Gastrocnemius medialis (tissue), 4 donors: Measurements from ENCODE around the gene MAPRE2. TPM values are rescaled to one million over a fixed set of nuclear protein-coding genes. Genes with fewer than 3 reads are reported as not detected.
"Not testable (repeated sequence)": the region's sequence is repeated elsewhere in the genome, so short reads cannot be mapped to it uniquely, and the experiment has no call there.

ENCODE experiments used
- ATAC-seq, 2 donors: fragments of 150-250 bp; one replicate each; pipeline ENCODE4 v1.9.1; 2016
- DNase-seq, 2 donors: peaks; one replicate each; pipeline ENCODE4 v3.0.0-alpha.2; 2019
- H3K27ac ChIP-seq, 4 donors: fragments of 200-600 bp; sonication (generic); 1 replicate in 1 of 4; 2 replicates in 3 of 4; pipeline ENCODE4 v1.5.1; 2016 to 2018; ENCODE audit warnings: mild to moderate bottlenecking in 2 of 4, moderate library complexity in 1 of 4
- H3K27me3 ChIP-seq, 3 donors: fragments of 200-600 bp; sonication (generic) in 2 of 3; 1 replicate in 1 of 3; 2 replicates in 2 of 3; pipeline versions ENCODE4 v1.5.1 to v1.6.0; 2016 to 2019; ENCODE audit warnings: mild to moderate bottlenecking in 1 of 3, moderate library complexity in 1 of 3
- H3K36me3 ChIP-seq, 2 donors: fragments of 200-600 bp; sonication (generic) in 1 of 2; one replicate each; pipeline ENCODE4 v1.5.1; 2017 to 2018
- H3K4me1 ChIP-seq, 2 donors: fragments of 200-600 bp; sonication (generic) in 1 of 2; one replicate each; pipeline ENCODE4 v1.5.1; 2016 to 2017; ENCODE audit warnings: mild to moderate bottlenecking in 2 of 2
- H3K4me3 ChIP-seq, 4 donors: fragments of 200-600 bp; sonication (generic) in 3 of 4; 1 replicate in 1 of 4; 2 replicates in 3 of 4; pipeline ENCODE4 v1.5.1; 2016 to 2019; ENCODE audit warnings: mild to moderate bottlenecking in 2 of 4
- H3K9me3 ChIP-seq, 3 donors: fragments of 200-600 bp; sonication (generic) in 2 of 3; 1 replicate in 1 of 3; 2 replicates in 2 of 3; pipeline ENCODE4 v1.5.1; 2016 to 2019
- POLR2A ChIP-seq, 2 donors: fragments of 450-650 bp; IDR thresholded peaks; one replicate each; pipeline ENCODE4 v1.6.1; 2017; ENCODE audit warnings: antibody characterized with exemption in 2 of 2, mild to moderate bottlenecking in 2 of 2, moderate library complexity in 2 of 2
- in situ Hi-C, 4 donors: fragments of 200-750 bp; cut with MboI; loops; one replicate each; pipeline versions ENCODE4 v1.15.0 to v1.8.0; 2017; ENCODE audit warnings: low sequenced_read_pairs in 4 of 4
- intact Hi-C: fragments of 100-400 bp; cut with DNase I; formaldehyde crosslinking; loops from one replicate; pipeline ENCODE4 v1.15.1; 2023; ENCODE audit warnings: low total_unique reads
- total RNA-seq, 4 donors: library from RNA; depleted of rRNA; stranded (reverse); fragments of >200 nt; gene quantifications; one replicate each; pipeline versions ENCODE4 v1.1.0 to v1.2.3, GENCODE V29; 2016
- TF ChIP-seq, protein P1 (sequence below), 5 experiments: fragments of 450-650 bp in 3 of 5; fragments of 200-600 bp in 2 of 5; sonication (generic) in 2 of 5; IDR thresholded peaks in 4 of 5; conservative IDR thresholded peaks in 1 of 5; 1 replicate in 4 of 5; 2 replicates in 1 of 5; pipeline ENCODE4 v1.5.1; 2016 to 2019; ENCODE audit warnings: antibody characterized with exemption in 5 of 5, mild to moderate bottlenecking in 3 of 5, moderate library complexity in 3 of 5

The MAPRE2 gene
- total RNA-seq, 4 donors from 2014 or later, result 21.3 to 46.2 (median 34.4) TPM

DNA sequence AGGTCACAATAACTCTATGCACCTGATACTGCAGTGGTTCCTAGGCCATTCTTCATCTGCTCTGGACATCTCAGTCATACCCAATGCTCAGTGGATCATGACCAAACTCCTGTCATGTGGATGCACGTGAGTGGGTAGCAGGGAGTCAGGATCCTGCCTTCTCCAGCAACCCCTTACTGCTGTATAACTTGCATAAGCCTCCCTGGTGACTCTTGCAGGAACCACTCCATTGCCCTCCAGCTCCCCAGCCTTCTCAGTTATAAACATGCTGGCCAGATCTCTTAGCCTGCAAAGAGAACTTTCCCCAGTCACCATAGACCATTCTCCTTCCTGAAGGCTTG lies 101.0 kb downstream of the MAPRE2 start:
- Histone ChIP-seq H3K36me3 (peaks cover 0 to 28% of the 10 kb centered on the region in 2 donors), H3K27ac (peak overlapping the region; percentile 3 to 53 (median 32)), H3K27me3 (no peaks in the 10 kb centered on the region), H3K4me1 (peaks cover 0 to 6% of the 10 kb centered on the region in 2 donors), H3K4me3 (no peak overlapping the region), H3K9me3 (no peaks in the 10 kb centered on the region)
- ATAC-seq (peak; percentile 9 to 57), DNase-seq (no peak)
- intact Hi-C loops (loop anchor here (2.0 to 5.0 kb wide), 4 partner anchors 115 to 275 kb away; no protein-coding TSS in a partner anchor), in situ Hi-C loops (loop anchor here (5.0 to 25.0 kb wide), 4 partner anchors 135 to 280 kb away; no protein-coding TSS in a partner anchor)
- TF ChIP-seq POLR2A (IDR thresholded peaks at IDR 0.05), result no peak
- TF ChIP-seq, protein P1, sequence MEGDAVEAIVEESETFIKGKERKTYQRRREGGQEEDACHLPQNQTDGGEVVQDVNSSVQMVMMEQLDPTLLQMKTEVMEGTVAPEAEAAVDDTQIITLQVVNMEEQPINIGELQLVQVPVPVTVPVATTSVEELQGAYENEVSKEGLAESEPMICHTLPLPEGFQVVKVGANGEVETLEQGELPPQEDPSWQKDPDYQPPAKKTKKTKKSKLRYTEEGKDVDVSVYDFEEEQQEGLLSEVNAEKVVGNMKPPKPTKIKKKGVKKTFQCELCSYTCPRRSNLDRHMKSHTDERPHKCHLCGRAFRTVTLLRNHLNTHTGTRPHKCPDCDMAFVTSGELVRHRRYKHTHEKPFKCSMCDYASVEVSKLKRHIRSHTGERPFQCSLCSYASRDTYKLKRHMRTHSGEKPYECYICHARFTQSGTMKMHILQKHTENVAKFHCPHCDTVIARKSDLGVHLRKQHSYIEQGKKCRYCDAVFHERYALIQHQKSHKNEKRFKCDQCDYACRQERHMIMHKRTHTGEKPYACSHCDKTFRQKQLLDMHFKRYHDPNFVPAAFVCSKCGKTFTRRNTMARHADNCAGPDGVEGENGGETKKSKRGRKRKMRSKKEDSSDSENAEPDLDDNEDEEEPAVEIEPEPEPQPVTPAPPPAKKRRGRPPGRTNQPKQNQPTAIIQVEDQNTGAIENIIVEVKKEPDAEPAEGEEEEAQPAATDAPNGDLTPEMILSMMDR (IDR thresholded peaks at IDR 0.05 in 4 of 5, conservative IDR thresholded peaks at IDR 0.05 in 1 of 5), result no peak

DNA sequence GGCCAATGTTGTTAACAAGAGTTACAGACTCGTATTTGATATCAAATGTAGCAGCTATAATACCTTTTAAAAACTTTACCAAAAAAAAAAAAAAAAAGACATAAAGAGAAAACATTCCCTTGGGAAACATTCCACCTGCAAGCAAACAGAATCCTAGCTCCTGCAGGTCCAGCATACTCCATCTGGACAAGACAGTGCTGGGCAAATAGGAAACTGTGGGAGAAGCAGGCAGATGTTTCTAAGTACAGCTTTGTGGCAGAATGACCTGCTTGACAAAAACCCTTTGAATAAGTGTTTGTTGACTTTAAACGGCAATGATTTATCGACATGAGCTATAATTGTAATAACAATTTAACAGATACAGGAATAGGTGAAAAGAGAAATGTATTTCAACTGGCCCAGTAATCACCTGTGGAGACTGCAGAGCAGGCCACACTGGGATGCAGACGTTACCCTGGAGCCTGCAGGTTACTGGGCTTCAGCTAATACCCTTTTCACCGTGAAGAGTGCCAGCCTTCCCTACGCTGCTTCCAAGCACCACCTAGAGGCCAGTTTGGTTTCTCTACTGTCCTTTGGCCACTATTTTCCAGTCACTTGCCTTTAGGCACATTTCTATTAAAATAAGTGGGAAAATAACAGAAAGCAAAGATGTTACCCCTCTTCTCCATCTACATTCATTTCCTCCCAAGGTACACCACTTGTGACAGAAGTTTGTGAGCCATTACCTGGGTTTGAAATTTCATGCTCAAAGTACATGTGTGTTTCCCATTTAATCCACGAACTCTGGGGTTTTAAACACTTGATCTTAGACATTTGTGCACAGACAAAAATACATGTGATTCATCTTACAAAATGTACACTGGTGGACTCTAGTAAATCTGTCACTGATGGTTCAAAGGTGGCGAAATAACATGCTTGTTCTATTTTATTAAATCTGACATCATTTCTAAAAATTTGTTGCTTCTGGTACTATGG lies 102.7 kb downstream of the MAPRE2 start:
- Histone ChIP-seq H3K4me1 (peaks cover 0 to 6% of the 10 kb centered on the region in 2 donors), H3K36me3 (peaks cover 0 to 19% of the 10 kb centered on the region in 2 donors), H3K27ac (peak overlapping the region; percentile 11 to 47 (median 39)), H3K4me3 (no peak overlapping the region), H3K27me3 (no peaks in the 10 kb centered on the region), H3K9me3 (no peaks in the 10 kb centered on the region)
- ATAC-seq, result peak; percentile 83 to 94
- DNase-seq, result peak; percentile 40 to 65
- no peak for TF ChIP-seq POLR2A (IDR thresholded peaks at IDR 0.05)
- TF ChIP-seq, protein P1 (IDR thresholded peaks at IDR 0.05 in 4 of 5, conservative IDR thresholded peaks at IDR 0.05 in 1 of 5), result peak; percentile 73 to 85 (median 78)
- intact Hi-C loops, result loop anchor here (1.0 to 5.0 kb wide), 5 partner anchors 117 to 277 kb away; no protein-coding TSS in a partner anchor
- in situ Hi-C loops, result loop anchor here (5.0 to 25.0 kb wide), 4 partner anchors 137 to 282 kb away; no protein-coding TSS in a partner anchor

GRCh38 chr18:35144698-35145097 lies 103.5 kb downstream of the MAPRE2 start:
- H3K27me3 ChIP-seq, result no peaks in the 10 kb centered on the region
- peaks cover 0 to 11% of the 10 kb centered on the region in 2 donors for H3K36me3 ChIP-seq
- H3K27ac ChIP-seq, result peak overlapping the region in 3 of 4 donors; percentile 31 to 47 (median 47)
- in situ Hi-C loops (loop anchor here (5.0 to 25.0 kb wide), 5 partner anchors 137 to 282 kb away; no protein-coding TSS in a partner anchor), intact Hi-C loops (loop anchor here (1.0 to 5.0 kb wide), 3 partner anchors 138 to 277 kb away; no protein-coding TSS in a partner anchor)
- no peak overlapping the region for H3K4me3 ChIP-seq
- H3K9me3 ChIP-seq, result no peaks in the 10 kb centered on the region
- TF ChIP-seq, protein P1 (IDR thresholded peaks at IDR 0.05 in 4 of 5, conservative IDR thresholded peaks at IDR 0.05 in 1 of 5), result no peak
- no peak for TF ChIP-seq POLR2A (IDR thresholded peaks at IDR 0.05)
- no peak for DNase-seq
- no peak for ATAC-seq
- H3K4me1 ChIP-seq, result peaks cover 0 to 6% of the 10 kb centered on the region in 2 donors

GRCh38 chr18:35150195-35150594 lies 109.0 kb downstream of the MAPRE2 start:
- DNase-seq, H3K4me1 ChIP-seq, H3K4me3 ChIP-seq, H3K27me3 ChIP-seq, ATAC-seq, H3K27ac ChIP-seq, in situ Hi-C loops, intact Hi-C loops, H3K36me3 ChIP-seq, H3K9me3 ChIP-seq: not testable (repeated sequence)
